Measurements from ENCODE around the gene PHACTR3.

PHACTR3 gene

GRCh38 chr20:59745201-59745600, 140.9 kb downstream of the PHACTR3 start:
- no peak overlapping the region for H3K27ac ChIP-seq
- no peak for TF ChIP-seq CTCF (IDR thresholded peaks at IDR 0.05)
- no peak for TF ChIP-seq ZFX (IDR thresholded peaks at IDR 0.05; ENCODE audit: borderline replicate concordance)

- no peak overlapping the region for H3K27ac ChIP-seq
- TF ChIP-seq CTCF (IDR thresholded peaks at IDR 0.05), result no peak
- TF ChIP-seq ZFX (IDR thresholded peaks at IDR 0.05; ENCODE audit: borderline replicate concordance), result no peak
Measured at GRCh38 chr20:59745716-59746115, 141.4 kb downstream of the PHACTR3 start.

- no peak overlapping the region for H3K27ac ChIP-seq
- TF ChIP-seq CTCF (IDR thresholded peaks at IDR 0.05), result no peak
- TF ChIP-seq ZFX (IDR thresholded peaks at IDR 0.05; ENCODE audit: borderline replicate concordance), result no peak
Measured at GRCh38 chr20:59746155-59746554, 141.8 kb downstream of the PHACTR3 start.

GRCh38 chr20:59747671-59748515, 143.6 kb downstream of the PHACTR3 start:
- no peak overlapping the region for H3K27ac ChIP-seq
- no peak for TF ChIP-seq ZFX (IDR thresholded peaks at IDR 0.05; ENCODE audit: borderline replicate concordance)
- TF ChIP-seq CTCF (IDR thresholded peaks at IDR 0.05), result no peak

- TF ChIP-seq ZFX (IDR thresholded peaks at IDR 0.05; ENCODE audit: borderline replicate concordance), result no peak
- no peak for TF ChIP-seq CTCF (IDR thresholded peaks at IDR 0.05)
- no peak overlapping the region for H3K27ac ChIP-seq
Measured at GRCh38 chr20:59748619-59749191, 144.4 kb downstream of the PHACTR3 start.

- TF ChIP-seq ZFX (IDR thresholded peaks at IDR 0.05; ENCODE audit: borderline replicate concordance) (no peak), CTCF (IDR thresholded peaks at IDR 0.05) (no peak)
- no peak overlapping the region for H3K27ac ChIP-seq
Measured at GRCh38 chr20:59749301-59749700, 145.0 kb downstream of the PHACTR3 start.

- H3K27ac ChIP-seq, result no peak overlapping the region
- TF ChIP-seq ZFX (IDR thresholded peaks at IDR 0.05; ENCODE audit: borderline replicate concordance), result no peak
- TF ChIP-seq CTCF (IDR thresholded peaks at IDR 0.05), result no peak
Measured at GRCh38 chr20:59750209-59750840, 146.0 kb downstream of the PHACTR3 start.
